Measurements from ENCODE around the gene PLCG2.

- TF ChIP-seq POLR2A (IDR thresholded peaks at IDR 0.05) (no peak), CTCF (IDR thresholded peaks at IDR 0.05) (no peak), POLR2AphosphoS5 (IDR thresholded peaks at IDR 0.05; ENCODE audit: insufficient read depth in 1 of 2, low read depth in 1 of 2) (no peak)
Observed at GRCh38 chr16:81744911-81745310, 34.2 kb upstream of the PLCG2 start.
